Measurements from ENCODE around the gene ADGRL1.
A peak's percentile ranks its signal among the peaks of the same experiment; 100 is the strongest.

The ADGRL1 gene

DNA sequence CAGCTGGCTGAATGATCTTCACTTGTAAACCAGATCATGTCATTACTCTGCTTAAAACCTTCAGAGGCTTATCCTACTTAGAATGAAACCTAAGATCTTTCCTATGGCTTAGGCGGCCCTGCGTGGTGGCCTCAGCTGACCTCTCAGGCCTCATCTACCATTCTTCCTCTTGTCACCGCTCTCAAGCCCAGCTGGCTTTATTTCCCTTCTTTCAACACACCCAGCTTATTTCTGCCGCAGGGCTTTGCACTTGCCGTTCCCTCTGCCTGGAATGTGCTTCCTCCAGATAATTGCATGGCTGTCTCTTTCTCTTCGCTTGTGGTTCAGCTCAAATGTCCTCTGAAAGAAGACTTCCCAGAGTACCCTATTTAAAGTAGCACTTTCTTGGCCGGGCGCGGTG is 66.0 kb downstream of the ADGRL1 start:
- no peak for DNase-seq (ENCODE audit: low read depth in 2 of 2)

DNA sequence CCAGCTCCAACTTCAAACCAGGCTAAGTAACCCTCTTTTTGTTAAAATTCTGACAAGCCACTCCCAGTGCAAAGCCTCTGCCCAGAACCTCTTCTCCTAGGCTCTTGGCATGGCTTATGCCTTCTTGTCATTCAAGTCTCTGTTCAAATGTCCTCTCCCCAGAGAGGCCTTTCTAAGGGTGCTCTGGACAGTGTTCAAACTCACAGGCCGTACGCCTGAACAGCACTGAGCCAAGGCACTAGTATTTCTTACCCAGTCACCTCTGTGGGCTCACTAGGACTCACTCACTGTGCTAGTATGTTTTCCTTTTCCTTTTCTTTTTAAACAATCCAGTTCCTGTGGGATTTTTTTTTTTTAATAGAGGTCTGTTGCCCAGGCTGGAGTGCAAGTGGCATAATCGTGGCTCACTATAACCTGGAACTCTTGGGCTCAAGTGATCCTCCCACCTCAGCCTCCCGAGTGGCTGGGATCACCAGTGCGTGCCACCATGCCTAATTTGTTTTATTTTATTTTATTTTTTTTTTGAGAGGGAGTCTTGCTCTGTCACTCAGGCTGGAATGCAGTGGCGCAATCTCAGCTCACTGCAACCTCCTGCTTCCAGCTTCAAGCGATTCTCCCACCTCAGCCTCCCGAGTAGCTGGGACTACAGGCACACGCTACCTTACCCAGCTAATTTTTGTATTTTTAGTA is 67.2 kb downstream of the ADGRL1 start:
- no peak for DNase-seq (ENCODE audit: low read depth in 2 of 2)

DNA sequence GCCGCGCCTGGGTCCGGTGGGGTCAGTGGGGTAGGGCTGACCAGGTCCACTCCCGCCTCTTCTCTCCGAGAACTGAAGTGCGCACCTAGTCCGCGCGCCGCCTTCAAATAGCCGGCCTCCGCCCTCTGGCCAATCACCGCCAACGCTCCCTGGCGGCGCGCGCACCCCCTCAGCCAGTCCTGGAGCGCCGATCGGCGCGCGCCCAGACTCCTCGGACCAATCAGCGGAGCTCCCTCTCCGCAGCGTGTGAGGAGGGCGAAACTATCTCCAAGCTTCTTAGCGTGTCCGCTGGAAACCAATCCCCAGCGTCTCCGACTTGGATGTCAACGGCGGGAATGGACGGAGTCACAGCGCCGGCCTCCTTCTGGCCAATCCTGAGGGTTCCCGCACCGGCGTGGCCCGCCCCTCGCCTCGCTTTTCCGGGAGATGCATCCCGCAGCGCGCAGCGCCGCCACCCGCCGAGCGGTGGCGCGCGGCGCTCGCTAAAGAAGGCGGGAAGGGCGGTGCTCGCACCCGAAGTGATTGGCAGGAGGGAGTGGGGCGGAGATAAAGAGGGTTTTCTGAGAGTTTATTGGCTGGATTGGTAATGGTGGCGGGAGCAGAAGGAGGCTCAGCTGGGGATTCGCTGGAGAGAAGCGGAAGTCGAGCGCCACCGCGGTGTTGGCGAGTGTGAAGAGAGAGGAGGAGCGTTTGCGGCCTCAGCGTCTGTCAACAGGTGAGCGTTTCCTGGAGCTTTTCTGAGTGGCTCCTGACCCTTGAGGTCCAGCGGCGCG is 69.3 kb downstream of the ADGRL1 start, which contains the start of gene ASF1B:
ASF1B (minus strand) TSS at position 81 of the 773 bp plus-strand sequence. CDS start 133 bp downstream, outside the sequence.
- DNase-seq (ENCODE audit: low read depth in 2 of 2): peak; percentile 95

- peak in 1 of 2 donors; percentile 5 for DNase-seq (ENCODE audit: low read depth in 2 of 2)
These were observed 69.9 kb downstream of the ADGRL1 start for GRCh38 chr19:14135985-14136508.

- DNase-seq (ENCODE audit: low read depth in 2 of 2): no peak
These were observed 70.6 kb downstream of the ADGRL1 start for GRCh38 chr19:14135355-14135754.

GRCh38 chr19:14127929-14128509 is 78.0 kb downstream of the ADGRL1 start:
- DNase-seq (ENCODE audit: low read depth in 2 of 2): no peak

- no peak for DNase-seq (ENCODE audit: low read depth in 2 of 2)
These were observed 78.8 kb downstream of the ADGRL1 start for GRCh38 chr19:14127176-14127575.

DNA sequence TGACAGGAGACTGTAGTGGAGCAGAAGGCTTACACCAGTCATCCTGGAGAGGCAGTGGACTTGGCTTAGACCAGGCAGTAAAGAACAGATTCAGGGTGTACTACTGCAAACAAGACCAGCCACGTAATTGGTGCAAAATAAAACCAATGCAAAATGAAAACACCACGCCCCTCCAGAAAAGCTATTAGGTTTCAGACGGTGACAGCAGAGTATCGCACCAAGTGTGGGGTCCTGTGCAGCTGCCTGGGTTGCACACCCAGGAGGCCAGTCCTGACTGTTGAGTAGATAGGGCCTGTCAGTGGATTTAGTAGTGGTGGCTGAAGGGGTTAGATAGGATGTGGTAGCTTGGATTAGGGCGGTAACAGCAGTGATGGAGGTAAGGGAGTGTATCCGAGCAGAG is 83.0 kb downstream of the ADGRL1 start:
- no peak for DNase-seq (ENCODE audit: low read depth in 2 of 2)

GRCh38 chr19:14120497-14120780 is 85.5 kb downstream of the ADGRL1 start:
- DNase-seq (ENCODE audit: low read depth in 2 of 2): no peak

- no peak for DNase-seq (ENCODE audit: low read depth in 2 of 2)
These were observed 86.1 kb downstream of the ADGRL1 start for GRCh38 chr19:14119644-14120496.

- DNase-seq (ENCODE audit: low read depth in 2 of 2): no peak
These were observed 86.8 kb downstream of the ADGRL1 start for GRCh38 chr19:14119146-14119545.

- peak in 1 of 2 donors; percentile 7 for DNase-seq (ENCODE audit: low read depth in 2 of 2)
These were observed 87.6 kb downstream of the ADGRL1 start for GRCh38 chr19:14118165-14119051.

DNA sequence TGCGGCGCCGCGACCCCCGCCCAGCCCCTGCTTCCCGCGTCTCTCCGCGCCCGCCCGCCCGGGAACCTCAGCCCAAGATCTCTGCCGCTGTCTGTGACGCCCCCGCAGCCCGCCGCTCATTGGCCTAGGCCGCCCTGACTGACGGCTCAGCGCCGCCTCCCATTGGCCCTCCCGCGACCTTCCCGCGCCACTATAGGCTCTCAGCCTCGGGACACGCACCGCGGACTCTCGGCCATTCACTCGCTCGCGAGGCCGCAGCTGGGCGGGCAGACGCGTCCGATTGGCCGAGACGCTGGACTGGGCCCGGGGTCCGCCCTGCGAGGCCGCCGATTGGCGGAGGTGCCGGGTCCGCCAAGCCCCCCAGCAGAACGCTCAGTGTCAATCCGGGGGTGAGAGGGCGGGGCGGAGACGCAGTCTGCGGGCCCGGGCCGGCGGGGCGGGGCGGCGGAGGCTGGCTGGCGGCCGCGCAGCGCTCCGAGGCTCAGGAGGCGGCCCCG is 88.3 kb downstream of the ADGRL1 start, which contains the start of gene PRKACA:
PRKACA (minus strand) TSS at position 95 of the 497 bp plus-strand sequence. CDS start 215 bp downstream, outside the sequence.
- peak; percentile 98 for DNase-seq (ENCODE audit: low read depth in 2 of 2)

- DNase-seq (ENCODE audit: low read depth in 2 of 2): no peak
These were observed 88.9 kb downstream of the ADGRL1 start for GRCh38 chr19:14116918-14117578.

GRCh38 chr19:14116525-14116917 is 89.4 kb downstream of the ADGRL1 start:
- no peak for DNase-seq (ENCODE audit: low read depth in 2 of 2)

GRCh38 chr19:14115756-14116155 is 90.2 kb downstream of the ADGRL1 start:
- no peak for DNase-seq (ENCODE audit: low read depth in 2 of 2)

GRCh38 chr19:14114854-14115253 is 91.1 kb downstream of the ADGRL1 start:
- no peak for DNase-seq (ENCODE audit: low read depth in 2 of 2)

DNA sequence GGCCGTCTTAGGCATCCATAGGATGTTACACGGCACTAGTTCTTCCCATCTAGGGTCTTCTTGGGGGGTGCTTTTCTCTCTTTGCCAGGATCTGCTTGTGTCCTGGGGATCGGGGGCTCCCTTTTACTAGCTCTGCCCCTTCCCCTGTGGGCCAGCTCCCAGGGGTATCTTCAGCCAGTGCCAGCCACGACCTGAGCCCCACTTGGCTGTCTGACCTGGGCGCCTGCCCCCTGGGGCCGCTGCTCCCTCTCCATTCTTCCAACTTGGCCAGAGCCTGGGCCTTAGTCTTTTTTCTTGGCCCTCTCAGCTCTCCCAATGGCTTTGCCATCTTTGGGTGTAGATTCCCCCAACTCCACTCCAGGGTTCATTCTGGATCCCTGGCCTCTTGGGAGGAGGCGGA is 91.5 kb downstream of the ADGRL1 start:
- DNase-seq (ENCODE audit: low read depth in 2 of 2): no peak

- DNase-seq (ENCODE audit: low read depth in 2 of 2): no peak
These were observed 92.1 kb downstream of the ADGRL1 start for GRCh38 chr19:14113762-14114414.

Measured in stimulated activated CD8-positive, alpha-beta memory T cell treated with anti-CD3 and anti-CD28 coated beads, Interleukin-15, amount 100 ng/mL, for 4 hours (primary cell).